Superior temporal gyrus (tissue), 1 donor: ENCODE results near the gene PMEPA1.
A peak's percentile ranks its signal among the peaks of the same experiment; 100 is the strongest.

Source experiments
- DNase-seq: peaks from one replicate; pipeline ENCODE4 v3.0.0-alpha.2; 2016; ENCODE audit errors: extremely low spot score

The PMEPA1 gene

DNA sequence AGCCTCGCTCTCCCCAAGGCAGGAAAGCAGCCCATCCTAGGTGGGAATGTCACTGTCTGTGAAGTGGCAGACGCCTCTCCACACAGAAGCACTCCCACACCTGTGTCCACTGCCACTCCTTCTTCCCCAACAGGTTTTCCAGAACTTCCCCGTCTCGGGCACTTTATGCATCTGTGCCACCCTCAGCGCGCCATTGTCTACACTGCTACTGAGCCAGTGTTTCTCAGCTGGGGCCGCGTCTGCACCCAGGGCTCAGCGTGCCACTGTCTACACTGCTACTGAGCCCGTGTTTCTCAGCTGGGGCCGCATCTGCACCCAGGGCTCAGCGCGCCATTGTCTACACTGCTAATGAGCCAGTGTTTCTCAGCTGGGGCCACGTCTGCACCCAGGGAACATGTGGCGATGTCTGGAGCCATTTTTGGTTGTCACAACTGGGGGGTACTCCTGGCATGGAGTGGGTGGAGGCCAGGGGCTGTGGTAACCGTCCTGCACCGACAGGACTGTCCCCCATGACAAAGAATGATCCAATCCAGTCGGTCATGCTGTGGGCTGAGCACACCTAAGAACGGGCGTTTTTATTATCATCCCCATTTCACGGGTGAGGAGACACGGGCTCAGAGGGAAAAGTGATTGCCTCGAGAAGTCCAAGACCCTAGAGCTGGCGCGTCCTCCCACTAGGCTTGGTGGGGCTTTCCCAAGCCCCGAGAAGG is 47.9 kb downstream of the PMEPA1 start:
- no peak for DNase-seq

GRCh38 chr20:57660922-57661745 is 48.7 kb downstream of the PMEPA1 start:
- peak; percentile 24 for DNase-seq

- no peak for DNase-seq
Measured at GRCh38 chr20:57660181-57660921, 49.5 kb downstream of the PMEPA1 start.

DNA sequence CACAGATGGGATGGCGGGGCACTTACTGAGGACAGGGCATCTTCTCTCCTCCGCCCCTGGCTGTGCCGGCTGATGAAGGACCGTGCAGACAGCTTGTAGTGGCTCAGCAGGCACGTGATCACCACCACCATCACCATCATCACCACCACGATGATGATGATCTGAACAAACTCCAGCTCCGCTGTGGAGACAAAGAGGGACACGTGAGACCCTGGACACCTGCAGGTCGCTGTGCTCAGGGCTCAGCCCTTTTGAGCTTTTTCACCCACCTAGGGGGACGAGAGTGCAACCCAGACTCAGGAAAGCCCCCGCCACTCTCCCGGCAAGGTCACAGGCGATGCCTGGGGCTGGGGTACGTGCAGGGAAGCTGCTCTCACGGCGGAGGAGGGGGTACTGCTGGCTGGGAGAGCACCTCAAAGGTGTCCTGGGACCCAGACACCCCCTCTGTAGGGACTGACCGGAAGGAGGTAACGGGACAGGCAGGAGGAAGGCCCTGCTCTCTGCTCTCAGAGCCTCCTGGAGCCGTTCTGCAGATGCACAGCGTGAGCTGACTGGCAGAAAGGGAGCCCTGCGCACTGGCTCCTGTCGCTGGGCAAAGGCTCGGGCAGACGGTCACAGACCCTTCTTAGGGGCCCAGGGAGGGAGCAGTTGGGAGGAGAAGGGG is 50.2 kb downstream of the PMEPA1 start:
- no peak for DNase-seq

- no peak for DNase-seq
Measured at GRCh38 chr20:57658833-57659516, 50.8 kb downstream of the PMEPA1 start.

DNA sequence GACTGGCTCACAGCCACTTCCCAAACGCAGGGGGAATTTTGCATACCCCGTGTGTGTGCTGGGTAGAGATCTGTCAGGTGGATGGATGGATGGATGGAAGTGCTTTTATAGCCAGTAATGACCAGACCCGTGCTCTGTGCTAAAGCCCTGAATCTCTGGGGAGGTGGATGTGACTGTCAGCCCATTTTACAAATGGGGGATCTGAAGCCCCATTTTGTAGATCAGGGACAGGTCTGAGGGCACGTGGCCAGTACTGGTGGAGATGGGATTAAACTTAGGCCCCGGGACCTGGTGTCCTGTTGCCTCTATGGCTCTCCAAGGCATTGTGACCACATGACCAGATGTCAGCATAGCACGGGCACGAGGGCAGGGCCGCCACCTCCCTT is 51.4 kb downstream of the PMEPA1 start:
- no peak for DNase-seq

- no peak for DNase-seq
Measured at GRCh38 chr20:57657535-57658446, 52.0 kb downstream of the PMEPA1 start.

GRCh38 chr20:57656821-57657534 is 52.8 kb downstream of the PMEPA1 start:
- DNase-seq: no peak

- DNase-seq: no peak
Measured at GRCh38 chr20:57656252-57656820, 53.5 kb downstream of the PMEPA1 start.

DNA sequence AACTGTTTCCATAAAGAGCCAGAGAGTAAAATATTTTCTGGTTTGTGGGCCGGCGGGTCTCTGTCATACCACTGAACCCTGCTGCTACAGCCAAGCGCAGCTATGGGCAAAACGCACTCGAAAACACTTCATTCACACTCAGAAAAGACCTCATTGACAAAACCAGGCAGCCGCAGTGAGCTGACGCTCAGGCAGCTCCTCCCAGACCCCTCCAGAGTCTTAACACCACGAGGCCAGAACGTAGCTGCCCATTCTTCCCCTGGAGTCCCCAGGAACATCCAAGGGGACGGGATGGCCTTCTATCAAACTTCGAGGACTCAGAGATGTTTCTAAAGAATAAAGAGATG is 54.0 kb downstream of the PMEPA1 start:
- no peak for DNase-seq

GRCh38 chr20:57654998-57655808 is 54.6 kb downstream of the PMEPA1 start:
- DNase-seq: no peak

DNA sequence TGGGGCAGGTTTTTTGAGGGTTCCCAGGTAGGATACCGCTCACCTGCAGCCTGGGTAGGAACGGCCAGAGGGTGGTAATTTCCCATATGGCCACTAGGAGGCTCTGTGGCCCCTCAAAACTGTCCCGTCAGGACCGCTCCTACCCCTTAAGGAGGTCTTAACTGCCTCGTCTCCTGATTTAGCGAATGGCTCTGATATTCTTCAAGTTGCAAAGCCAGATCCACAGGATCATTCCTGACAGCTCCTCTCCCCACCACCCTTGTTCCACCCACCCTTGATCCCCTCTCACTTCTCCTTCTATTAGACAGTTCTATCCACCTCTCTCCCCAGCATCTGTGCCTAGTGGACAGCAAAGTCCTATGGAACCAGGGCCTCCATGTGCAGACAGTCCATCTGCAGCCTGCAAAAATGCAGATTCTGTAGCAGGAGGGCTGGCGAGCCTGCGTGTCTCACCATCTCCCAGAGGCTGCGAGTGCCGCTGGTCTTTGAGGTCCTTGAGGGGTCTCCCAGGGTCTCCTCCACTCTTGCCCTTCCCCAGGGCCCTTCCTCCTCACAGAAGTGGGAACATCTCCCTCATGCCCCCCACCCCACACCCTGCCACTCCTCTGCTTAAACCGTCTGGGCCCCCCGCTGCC is 55.3 kb downstream of the PMEPA1 start:
- DNase-seq: peak; percentile 84

DNA sequence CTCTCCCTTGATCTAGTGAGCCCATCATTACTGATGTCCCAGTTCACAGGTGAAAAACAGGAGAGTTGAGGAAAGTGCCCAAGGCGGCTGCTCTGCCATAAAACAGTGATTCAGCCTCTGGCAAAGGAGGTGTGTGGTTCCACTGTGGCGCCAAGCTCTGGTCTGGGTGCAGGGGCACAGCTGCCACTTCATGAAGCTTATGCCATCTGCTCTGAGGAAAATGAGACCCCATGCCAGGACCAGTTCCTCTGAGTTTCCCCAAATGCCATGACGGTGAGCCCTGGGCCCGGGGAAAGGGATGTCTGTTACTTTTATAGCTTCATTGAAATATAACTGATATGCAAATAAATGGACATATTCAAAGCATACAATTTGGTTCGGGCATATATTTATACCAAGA is 55.9 kb downstream of the PMEPA1 start:
- DNase-seq: no peak

DNA sequence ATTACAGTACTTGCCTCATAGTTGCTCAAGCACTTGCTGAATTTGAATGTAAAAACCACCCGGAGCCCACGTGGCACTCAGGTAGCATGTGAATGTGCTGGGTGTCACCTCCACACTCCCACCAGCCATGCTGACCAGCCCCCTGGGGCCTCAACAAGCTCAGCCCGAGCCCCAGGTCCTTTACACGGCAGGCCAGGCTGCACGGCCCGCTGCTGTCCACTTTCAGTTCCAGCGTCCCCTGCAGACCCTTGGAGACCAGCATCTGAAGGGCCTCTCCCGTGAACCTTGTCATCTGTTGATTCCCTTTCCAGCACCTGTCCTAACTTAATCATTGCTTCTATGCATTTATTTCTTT is 56.3 kb downstream of the PMEPA1 start:
- no peak for DNase-seq

GRCh38 chr20:57652606-57653545 is 56.9 kb downstream of the PMEPA1 start:
- DNase-seq: no peak

- DNase-seq: no peak
Measured at GRCh38 chr20:57651881-57652605, 57.8 kb downstream of the PMEPA1 start.
